Measurements from ENCODE around the gene CEP112. TPM values are rescaled to one million over a fixed set of nuclear protein-coding genes. Genes with fewer than 3 reads are reported as not detected.

CEP112 gene
- total and polyA plus RNA-seq, 2 of the 13 experiments (the other 11 are each of a cell fraction or from before 2014, with no cell fraction given): 1.2 to 3.4 TPM

GRCh38 chr17:65855675-65856074 lies 336.3 kb downstream of the CEP112 start:
- ATAC-seq (no peak), DNase-seq (ENCODE audit: low spot score) (no peak), FAIRE-seq (no peak)
- 62% methylated on average over 4 of the region's 4 CpGs for WGBS (ENCODE audit: low lambda C conversion rate)
- in situ Hi-C loops (cut with HindIII; ENCODE audit: extremely low pct_ligation_motif_present, low pct_unique_long_range_greater_than_20kb) (no loop called here), intact Hi-C loops (cut with micrococcal nuclease; ENCODE audit: unreplicated experiment) (no loop called here)
- ChIA-PET POLR2A (no interaction called here), CTCF (ENCODE audit: low intra/inter-chr PET ratio, low total read pairs) (no interaction called here)
- no peaks in the 10 kb centered on the region for H3K36me3 ChIP-seq (replicated peaks in 1 of 2; ENCODE audit: control insufficient read depth in 1 of 2, insufficient read depth in 2 of 2, low read length in 2 of 2)
- H3K4me1 ChIP-seq (ENCODE audit: insufficient read depth, low read length): no peaks in the 10 kb centered on the region
- no peak overlapping the region for H3K9ac ChIP-seq (ENCODE audit: insufficient read depth, low read depth, low read length)
- H3K79me2 ChIP-seq (ENCODE audit: insufficient read depth, low read length): no peaks in the 10 kb centered on the region
- no peak overlapping the region for H3K4me2 ChIP-seq (ENCODE audit: low read depth, low read length)
- no peaks in the 10 kb centered on the region for H3K9me3 ChIP-seq (ENCODE audit: low read length)
- H4K20me1 ChIP-seq (ENCODE audit: insufficient read depth, low read length): no peaks in the 10 kb centered on the region
- no peak overlapping the region for H3K4me3 ChIP-seq (replicated peaks in 1 of 3; ENCODE audit: insufficient read depth in 1 of 3, low read depth in 2 of 3, low read length in 3 of 3)
- no peak for TF ChIP-seq ZIK1 (CRISPR knock-in tag; IDR thresholded peaks at IDR 0.05; ENCODE audit: borderline replicate concordance, low read depth)
- no peak for TF ChIP-seq DBP (CRISPR knock-in tag; IDR thresholded peaks at IDR 0.05; ENCODE audit: not compliant biosample characterization)
- no peak for TF ChIP-seq PCBP2 (optimal IDR thresholded peaks at IDR 0.05; ENCODE audit: low read depth, low read length, poor library complexity, severe bottlenecking)
- TF ChIP-seq ZNF670 (CRISPR knock-in tag; IDR thresholded peaks at IDR 0.05; ENCODE audit: borderline replicate concordance): no peak
- no peak for TF ChIP-seq ZNF280B (CRISPR knock-in tag; IDR thresholded peaks at IDR 0.05; ENCODE audit: borderline replicate concordance)
- no peak for TF ChIP-seq ZNF367 (CRISPR knock-in tag; IDR thresholded peaks at IDR 0.05; ENCODE audit: borderline replicate concordance)
- no peak for TF ChIP-seq ZBTB7B (CRISPR knock-in tag; IDR thresholded peaks at IDR 0.05)
- no peak for TF ChIP-seq ZNF703 (CRISPR knock-in tag; IDR thresholded peaks at IDR 0.05; ENCODE audit: borderline replicate concordance)
- TF ChIP-seq SIN3A (IDR thresholded peaks at IDR 0.05; ENCODE audit: borderline replicate concordance, low read depth, low read length): no peak
- TF ChIP-seq KLF16 (CRISPR knock-in tag; IDR thresholded peaks at IDR 0.05): no peak
- no peak for TF ChIP-seq ERF (CRISPR knock-in tag; IDR thresholded peaks at IDR 0.05)
- no peak for TF ChIP-seq PLRG1 (conservative IDR thresholded peaks at IDR 0.05)
- no peak for TF ChIP-seq DNMT3B (CRISPR knock-in tag; conservative IDR thresholded peaks at IDR 0.05)
- no peak for TF ChIP-seq FLYWCH1 (CRISPR knock-in tag; IDR thresholded peaks at IDR 0.05)
- TF ChIP-seq NBN (conservative IDR thresholded peaks at IDR 0.05): no peak
- no peak for TF ChIP-seq SATB2 (CRISPR knock-in tag; IDR thresholded peaks at IDR 0.05)
- no peak for TF ChIP-seq ZNF687 (CRISPR knock-in tag; IDR thresholded peaks at IDR 0.05)
- H2AFZ ChIP-seq (ENCODE audit: low read length): no peak overlapping the region
- no peaks in the 10 kb centered on the region for H3K27me3 ChIP-seq (ENCODE audit: control insufficient read depth in 1 of 2, insufficient read depth in 2 of 2, low read length in 2 of 2)
- no peak overlapping the region for H3K27ac ChIP-seq (ENCODE audit: extremely low read length, insufficient read depth, low read length)
- BruUV-seq (replicated peaks): no TSS peak

Measured in HepG2 (cell line).